Stimulated activated CD8-positive, alpha-beta memory T cell treated with anti-CD3 and anti-CD28 coated beads, Interleukin-15, amount 100 ng/mL, for 48 hours (primary cell): ENCODE data around the gene CHSY1.
"Not testable (repeated sequence)": the region's sequence is repeated elsewhere in the genome, so short reads cannot be mapped to it uniquely, and the experiment has no call there.

Experiments
- DNase-seq, 2 donors: peaks; one replicate each; pipeline ENCODE4 v3.0.0-alpha.2; 2020; ENCODE audit warnings: low read depth in 2 of 2

Gene CHSY1

GRCh38 chr15:101136381-101137268 lies 115.2 kb downstream of the CHSY1 start:
- no peak for DNase-seq

DNA sequence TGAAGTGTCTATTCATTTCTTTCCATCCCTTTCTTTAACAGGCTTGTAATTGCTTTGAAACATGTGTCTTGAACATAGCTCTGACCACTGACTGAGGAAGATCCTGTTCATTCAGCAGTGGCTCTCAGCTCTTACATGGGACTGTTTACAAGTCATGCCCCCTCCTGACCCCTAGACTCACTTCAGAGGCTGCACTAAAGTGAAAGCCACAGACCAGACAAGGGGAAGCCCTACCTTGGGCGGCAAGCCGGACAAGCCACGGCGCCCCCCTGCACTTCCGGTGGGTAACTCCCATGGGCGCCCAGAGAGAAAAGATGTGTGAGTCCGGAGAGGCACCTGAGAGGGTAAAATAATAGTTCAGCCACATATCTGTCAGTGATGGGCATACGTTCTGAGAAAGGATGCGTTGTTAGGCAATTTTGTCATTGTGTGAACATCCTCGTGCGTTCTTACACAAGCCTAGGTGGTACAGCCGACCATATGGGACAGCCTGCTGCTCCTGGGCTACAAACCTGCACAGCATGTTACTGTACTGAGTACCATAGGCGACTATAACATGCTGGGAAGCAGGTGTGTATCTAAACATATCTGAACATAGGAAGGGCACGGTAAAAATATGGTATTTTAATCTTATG lies 116.2 kb downstream of the CHSY1 start:
- DNase-seq = no peak

GRCh38 chr15:101134780-101135179 lies 117.1 kb downstream of the CHSY1 start:
- no peak for DNase-seq

GRCh38 chr15:101133751-101134261 lies 118.0 kb downstream of the CHSY1 start:
- no peak for DNase-seq

DNA sequence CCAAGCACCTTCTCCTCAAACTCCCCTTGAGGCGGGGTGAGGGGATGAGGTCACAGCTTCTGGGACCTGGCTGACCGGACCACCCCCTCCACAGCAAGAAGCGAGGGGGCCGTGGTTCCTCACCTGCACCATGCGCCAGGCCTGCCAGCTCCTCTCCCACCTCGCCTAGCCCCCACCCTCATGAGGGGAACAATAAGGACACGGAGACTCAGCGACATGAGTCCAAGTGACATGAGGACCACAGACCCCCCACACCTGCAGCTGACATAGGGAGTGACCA lies 118.7 kb downstream of the CHSY1 start:
- no peak for DNase-seq

- no peak for DNase-seq
Measured at GRCh38 chr15:101132390-101133180, 119.3 kb downstream of the CHSY1 start.

DNA sequence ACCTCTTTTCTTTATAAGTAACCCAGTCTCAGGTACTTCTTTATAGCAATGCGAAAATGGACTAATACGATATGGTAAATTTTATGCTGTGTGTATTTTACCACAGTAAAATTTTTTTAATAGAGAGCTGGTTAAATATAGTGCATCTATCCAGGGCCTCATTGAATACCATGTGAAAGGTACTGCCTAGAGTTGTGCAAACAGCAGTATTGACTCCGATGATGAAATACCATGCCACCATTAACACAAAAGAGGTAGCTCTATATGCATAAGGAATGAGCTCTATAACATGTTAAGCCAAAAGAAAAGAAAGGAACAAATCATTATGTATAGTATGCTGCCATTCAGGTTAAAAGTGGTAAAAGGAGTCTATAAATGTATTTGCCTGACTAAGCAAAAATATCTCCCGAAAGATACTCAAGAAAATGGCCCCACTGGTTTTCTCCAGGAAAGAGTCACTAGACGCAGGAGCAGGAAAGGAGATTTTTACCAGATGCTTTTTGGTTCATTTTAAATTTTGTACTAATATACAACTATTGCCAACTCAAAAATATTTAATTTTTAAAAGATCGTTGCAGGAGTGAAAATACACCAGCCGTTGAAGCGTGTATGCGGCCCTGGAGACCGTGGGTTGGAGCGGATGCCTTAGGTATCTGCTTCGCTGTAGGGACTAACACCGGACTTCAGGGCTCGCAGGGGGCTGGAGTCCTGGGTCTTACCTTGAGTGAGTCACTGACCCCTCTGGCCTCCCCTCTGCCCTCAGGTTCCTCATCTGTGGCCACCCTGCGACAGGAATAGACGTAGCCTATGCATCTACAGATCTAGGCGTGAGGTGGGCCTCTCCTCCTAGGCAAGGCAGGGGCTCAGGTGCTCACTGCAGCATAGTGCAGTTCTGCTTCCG lies 120.1 kb downstream of the CHSY1 start:
- no peak for DNase-seq

GRCh38 chr15:101129851-101130380 lies 121.9 kb downstream of the CHSY1 start:
- no peak for DNase-seq

DNA sequence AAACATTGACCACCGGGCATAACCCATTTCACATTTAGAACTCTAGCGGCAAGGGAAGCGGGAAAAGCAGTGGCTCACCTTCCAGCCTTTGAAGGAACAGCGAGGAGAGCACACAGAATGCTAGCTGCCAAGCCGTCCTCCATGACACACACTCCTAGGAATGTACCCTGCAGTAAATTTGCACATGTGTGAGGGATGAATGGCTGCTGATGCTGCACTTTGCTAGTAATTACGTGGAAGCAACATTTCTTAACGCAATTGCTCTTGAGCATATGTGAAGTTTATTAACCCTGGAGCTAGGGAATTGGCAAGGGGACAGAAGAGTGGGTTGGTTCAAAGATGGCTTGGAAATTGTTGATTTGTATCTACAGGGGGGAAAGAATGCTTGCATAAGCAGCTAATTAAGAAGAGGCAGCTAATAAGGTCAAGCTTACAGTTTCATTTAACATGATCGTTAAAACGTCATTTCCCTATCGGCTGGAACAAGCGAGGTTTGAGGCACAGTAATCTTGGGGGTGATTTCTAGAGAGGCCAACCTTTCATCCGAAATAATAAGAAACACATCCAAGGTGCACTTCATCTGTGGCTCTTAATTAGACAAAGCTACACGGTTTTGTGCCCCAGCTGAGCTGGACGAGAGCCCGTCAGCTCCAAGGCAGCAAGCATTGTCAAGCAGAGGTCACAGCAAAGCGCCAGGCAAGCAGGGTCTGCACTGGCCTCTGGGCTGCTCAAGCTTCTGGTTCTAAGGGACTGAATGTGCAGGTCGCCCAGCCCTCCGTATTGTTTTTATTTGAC lies 123.4 kb downstream of the CHSY1 start:
- DNase-seq = no peak

DNA sequence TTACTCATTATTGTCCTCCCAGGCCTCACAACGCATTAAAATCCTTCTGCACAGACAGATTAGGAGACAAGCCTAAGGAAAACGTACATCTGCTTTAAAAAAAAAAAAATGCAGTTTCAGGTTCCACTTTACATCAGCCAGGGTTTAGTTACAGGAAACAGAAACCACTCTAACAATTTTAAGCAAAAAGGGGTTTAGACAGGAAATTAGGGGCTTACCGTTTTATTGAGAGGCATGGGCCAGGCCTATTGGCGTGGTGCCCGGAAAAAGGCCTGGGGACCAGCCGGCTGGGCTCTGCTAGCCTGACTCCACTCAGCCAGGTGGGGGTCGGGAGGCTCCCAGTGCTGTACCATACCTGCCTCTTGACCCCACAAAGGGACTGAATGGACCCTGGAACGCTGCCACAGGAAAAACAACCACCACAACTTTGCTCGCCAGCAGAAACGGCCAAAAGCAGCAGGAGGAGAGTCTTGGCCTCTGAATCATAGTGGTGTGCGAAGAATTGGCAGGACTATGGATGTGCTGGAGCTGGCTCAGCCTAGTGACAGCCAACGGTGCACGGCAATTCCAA lies 124.3 kb downstream of the CHSY1 start:
- peak; percentile 25 to 31 for DNase-seq

GRCh38 chr15:101126618-101127505 lies 125.0 kb downstream of the CHSY1 start:
- no peak for DNase-seq

DNA sequence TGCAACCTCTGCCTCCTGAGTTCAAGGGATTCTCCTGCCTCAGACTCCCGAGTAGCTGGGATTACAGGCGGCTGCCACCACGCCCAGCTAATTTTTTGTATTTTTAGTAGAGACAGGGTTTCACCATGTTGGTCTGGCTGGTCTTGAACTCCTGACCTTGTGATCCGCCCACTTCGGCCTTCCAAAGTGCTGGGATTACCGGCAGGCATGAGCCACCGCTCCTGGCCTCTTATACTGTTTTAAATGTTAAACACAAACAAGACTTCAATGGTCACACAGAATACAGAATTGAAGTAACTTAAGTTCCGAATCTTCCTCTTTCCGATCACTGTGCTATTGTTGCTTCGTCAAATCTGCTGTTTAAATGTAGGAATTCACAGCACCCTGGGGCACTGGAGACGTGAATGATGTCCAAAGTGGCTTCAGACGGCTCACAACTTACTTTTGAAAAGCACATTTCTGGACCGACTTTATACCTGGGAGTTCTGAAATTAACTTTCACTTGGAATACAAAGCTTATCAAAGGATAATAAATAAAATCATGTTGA lies 125.9 kb downstream of the CHSY1 start:
- not testable (repeated sequence) for DNase-seq
